NCI-H69 (cell line): ENCODE data around the gene ILK.
A peak's percentile ranks its signal among the peaks of the same experiment; 100 is the strongest.

Source experiments
- DNase-seq: peaks from one replicate; lab custom pipeline; 2025; lab: John Stamatoyannopoulos, UW

The ILK gene

GRCh38 chr11:6636480-6636879 lies 32.9 kb downstream of the ILK start:
- DNase-seq = no peak

- DNase-seq = peak; percentile 51
These were observed 34.3 kb downstream of the ILK start for GRCh38 chr11:6637871-6638270.

- peak; percentile 59 for DNase-seq
These were observed 34.9 kb downstream of the ILK start for GRCh38 chr11:6638429-6638828.

GRCh38 chr11:6640036-6640984 lies 36.7 kb downstream of the ILK start:
- no peak for DNase-seq

- DNase-seq = no peak
These were observed 37.6 kb downstream of the ILK start for GRCh38 chr11:6640985-6641701.

- DNase-seq = no peak
These were observed 39.4 kb downstream of the ILK start for GRCh38 chr11:6642957-6643356.

GRCh38 chr11:6646071-6646470 lies 42.5 kb downstream of the ILK start:
- DNase-seq = no peak

- DNase-seq = no peak
These were observed 43.0 kb downstream of the ILK start for GRCh38 chr11:6646576-6646917.

GRCh38 chr11:6646918-6647679 lies 43.5 kb downstream of the ILK start:
- DNase-seq = peak; percentile 12

- no peak for DNase-seq
These were observed 44.3 kb downstream of the ILK start for GRCh38 chr11:6647836-6648235.

- DNase-seq = no peak
These were observed 44.9 kb downstream of the ILK start for GRCh38 chr11:6648501-6648900.

GRCh38 chr11:6650104-6650503 lies 46.5 kb downstream of the ILK start:
- no peak for DNase-seq

GRCh38 chr11:6650980-6651379 lies 47.4 kb downstream of the ILK start:
- no peak for DNase-seq

- no peak for DNase-seq
These were observed 48.6 kb downstream of the ILK start for GRCh38 chr11:6652182-6652581.

- DNase-seq = no peak
These were observed 49.5 kb downstream of the ILK start for GRCh38 chr11:6653097-6653496.

- no peak for DNase-seq
These were observed 50.1 kb downstream of the ILK start for GRCh38 chr11:6653656-6654055.

GRCh38 chr11:6654281-6655019 lies 50.9 kb downstream of the ILK start:
- DNase-seq = no peak

GRCh38 chr11:6655020-6655789 lies 51.6 kb downstream of the ILK start:
- peak; percentile 49 for DNase-seq

GRCh38 chr11:6655790-6656583 lies 52.4 kb downstream of the ILK start, which contains the start of gene DCHS1:
TSS of gene DCHS1 (minus strand) at chr11:6655809. CDS start at chr11:6641613, 14,196 bp downstream.
- DNase-seq = peak; percentile 72

- no peak for DNase-seq
These were observed 53.0 kb downstream of the ILK start for GRCh38 chr11:6656584-6656915.
